SK-N-SH (cell line): ENCODE data around the gene ZNF219.

ENCODE experiments used
- CTCF ChIP-seq: fragments of 200-600 bp; sonication (generic); IDR thresholded peaks from 2 replicates; pipeline ENCODE4 v1.6.1; 2017; ENCODE audit warnings: antibody characterized with exemption, mild to moderate bottlenecking, moderate library complexity
- EP300 ChIP-seq, 2 experiments: IDR thresholded peaks; 2 replicates each; pipeline versions ENCODE4 v1.4.0 to v1.6.1; 2012; ENCODE audit warnings: borderline replicate concordance in 1 of 2, low read depth in 1 of 2, low read length in 1 of 2
- JUND ChIP-seq: IDR thresholded peaks from 2 replicates; pipeline ENCODE4 v1.4.0; 2012
- NFIC ChIP-seq: IDR thresholded peaks from 2 replicates; pipeline ENCODE4 v1.4.0; 2012; ENCODE audit warnings: borderline replicate concordance
- NRF1 ChIP-seq: IDR thresholded peaks from 2 replicates; pipeline ENCODE4 v1.6.1; 2012; ENCODE audit warnings: low read depth, mild to moderate bottlenecking, low read length
- POLR2AphosphoS5 ChIP-seq: IDR thresholded peaks from 2 replicates; pipeline ENCODE4 v1.6.1; 2012; ENCODE audit warnings: low read depth, low read length
- USF1 ChIP-seq: IDR thresholded peaks from 2 replicates; pipeline ENCODE4 v1.4.0; 2012; ENCODE audit warnings: low read depth, borderline replicate concordance
- USF2 ChIP-seq: fragments of 150-350 bp; IDR thresholded peaks from 2 replicates; pipeline ENCODE4 v1.6.1; 2017; ENCODE audit warnings: antibody characterized with exemption, low read length, low read depth, borderline replicate concordance

- no peak for TF ChIP-seq JUND
- no peak for TF ChIP-seq CTCF
- TF ChIP-seq POLR2AphosphoS5 = no peak
- no peak for TF ChIP-seq USF2
- no peak for TF ChIP-seq NFIC
- TF ChIP-seq EP300 (IDR thresholded peaks at IDR 0.05; ENCODE audit: borderline replicate concordance in 1 of 2, low read depth in 1 of 2, low read length in 1 of 2) = no peak
- no peak for TF ChIP-seq NRF1
- TF ChIP-seq USF1 = no peak
Observed at GRCh38 chr14:21070083-21070609, 28.3 kb downstream of the ZNF219 start, which contains the start of gene ARHGEF40.
